HG03280 (cell line): ENCODE data around the gene AKR7A3.
"Not testable (repeated sequence)": the region's sequence is repeated elsewhere in the genome, so short reads cannot be mapped to it uniquely, and the experiment has no call there.

Experiments
- ATAC-seq: cut with Tn5 transposase; IDR thresholded peaks from one replicate; pipeline ENCODE4 v1.9.1; 2021; ENCODE audit warnings: mild to moderate bottlenecking, moderate library complexity; ENCODE audit not compliant: unreplicated experiment

The AKR7A3 gene

GRCh38 chr1:19294638-19295037 is 6.1 kb upstream of the AKR7A3 start:
- ATAC-seq, result no peak

GRCh38 chr1:19289244-19289643 is 674 bp upstream of the AKR7A3 start:
- ATAC-seq, result no peak

GRCh38 chr1:19287436-19288185 is 959 bp downstream of the AKR7A3 start:
- no peak for ATAC-seq

GRCh38 chr1:19285807-19286206 is 2.8 kb downstream of the AKR7A3 start:
- ATAC-seq, result not testable (repeated sequence)

GRCh38 chr1:19285366-19285765 is 3.2 kb downstream of the AKR7A3 start:
- ATAC-seq, result not testable (repeated sequence)

GRCh38 chr1:19284881-19285280 is 3.7 kb downstream of the AKR7A3 start:
- ATAC-seq, result no peak

GRCh38 chr1:19283891-19284290 is 4.7 kb downstream of the AKR7A3 start:
- no peak for ATAC-seq

GRCh38 chr1:19274636-19275035 is 13.9 kb downstream of the AKR7A3 start:
- ATAC-seq, result no peak

- ATAC-seq, result not testable (repeated sequence)
Observed at GRCh38 chr1:19273844-19274531, 14.6 kb downstream of the AKR7A3 start.

GRCh38 chr1:19273106-19273843 is 15.3 kb downstream of the AKR7A3 start:
- no peak for ATAC-seq

- no peak for ATAC-seq
Observed at GRCh38 chr1:19272064-19272463, 16.5 kb downstream of the AKR7A3 start.

- not testable (repeated sequence) for ATAC-seq
Observed at GRCh38 chr1:19270343-19270730, 18.2 kb downstream of the AKR7A3 start.

GRCh38 chr1:19269427-19270342 is 18.9 kb downstream of the AKR7A3 start:
- not testable (repeated sequence) for ATAC-seq

GRCh38 chr1:19268445-19268844 is 20.1 kb downstream of the AKR7A3 start:
- no peak for ATAC-seq

- no peak for ATAC-seq
Observed at GRCh38 chr1:19262744-19263143, 25.8 kb downstream of the AKR7A3 start.

- ATAC-seq, result no peak
Observed at GRCh38 chr1:19262047-19262446, 26.5 kb downstream of the AKR7A3 start.

GRCh38 chr1:19260211-19261138 is 28.1 kb downstream of the AKR7A3 start:
- ATAC-seq, result no peak

GRCh38 chr1:19258353-19258752 is 30.2 kb downstream of the AKR7A3 start:
- no peak for ATAC-seq

- no peak for ATAC-seq
Observed at GRCh38 chr1:19257178-19257914, 31.2 kb downstream of the AKR7A3 start.
